ENCODE measurements around the gene CCDC102A.

Gene CCDC102A

DNA sequence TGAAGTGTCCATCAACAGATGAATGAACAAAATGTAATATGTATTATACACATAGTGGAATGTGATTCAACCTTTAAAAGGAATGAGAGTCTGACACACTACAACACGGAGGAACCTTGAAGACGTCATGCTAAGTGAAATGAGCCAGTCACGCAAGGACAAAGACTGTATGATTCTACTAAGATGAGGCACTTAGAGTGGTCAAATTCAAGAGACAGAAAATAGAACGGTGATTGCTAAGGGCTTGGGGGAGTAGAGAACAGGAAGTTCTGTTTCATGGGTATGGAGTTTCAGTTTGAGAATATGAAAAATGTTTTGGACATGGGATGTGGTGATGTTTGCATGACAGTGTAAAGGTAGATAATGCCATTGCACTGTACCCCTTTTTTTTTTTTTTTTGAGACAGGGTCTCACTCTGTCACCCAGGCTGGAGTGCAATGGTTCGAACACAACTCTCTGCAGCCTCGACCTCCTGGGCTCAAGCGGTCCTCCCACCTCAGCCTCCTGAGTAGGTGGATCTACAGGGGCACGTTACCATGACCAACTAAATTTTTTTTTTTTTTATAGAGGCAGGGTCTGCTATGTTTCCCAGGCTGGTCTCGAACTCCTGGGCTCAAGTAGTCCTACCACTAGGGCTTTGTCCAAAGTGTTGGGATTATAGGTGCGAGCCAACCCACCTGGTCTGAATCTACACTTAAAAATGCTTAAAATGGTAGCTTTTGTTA is 2.9 kb upstream of the CCDC102A start:
- in situ Hi-C loops (cut with HindIII; ENCODE audit: low sequenced_read_pairs): no loop called here

DNA sequence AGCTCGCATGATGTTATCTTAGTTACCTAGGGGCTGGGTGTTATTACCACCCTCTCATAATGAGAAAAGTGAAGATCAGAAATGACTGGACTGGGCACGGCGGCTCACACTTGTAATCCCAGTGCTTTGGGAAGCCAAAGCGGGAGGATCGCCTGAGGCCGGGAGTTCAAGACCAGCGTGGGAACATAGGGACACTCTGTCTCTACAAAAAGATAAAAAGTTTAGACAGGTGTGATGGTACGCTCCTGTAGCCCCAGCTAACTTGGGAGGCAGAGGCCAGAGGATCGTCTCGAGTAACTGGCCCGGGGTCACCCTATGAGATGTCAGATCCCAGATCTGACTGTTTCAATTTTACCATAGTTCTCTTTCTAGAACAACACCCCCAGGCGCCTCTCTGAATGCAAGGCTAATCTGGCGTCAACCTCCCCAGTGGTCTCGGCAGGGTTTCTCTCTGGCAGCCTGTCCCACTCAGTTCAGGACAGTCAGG is 1.9 kb upstream of the CCDC102A start:
- in situ Hi-C loops (cut with HindIII; ENCODE audit: low sequenced_read_pairs): no loop called here

DNA sequence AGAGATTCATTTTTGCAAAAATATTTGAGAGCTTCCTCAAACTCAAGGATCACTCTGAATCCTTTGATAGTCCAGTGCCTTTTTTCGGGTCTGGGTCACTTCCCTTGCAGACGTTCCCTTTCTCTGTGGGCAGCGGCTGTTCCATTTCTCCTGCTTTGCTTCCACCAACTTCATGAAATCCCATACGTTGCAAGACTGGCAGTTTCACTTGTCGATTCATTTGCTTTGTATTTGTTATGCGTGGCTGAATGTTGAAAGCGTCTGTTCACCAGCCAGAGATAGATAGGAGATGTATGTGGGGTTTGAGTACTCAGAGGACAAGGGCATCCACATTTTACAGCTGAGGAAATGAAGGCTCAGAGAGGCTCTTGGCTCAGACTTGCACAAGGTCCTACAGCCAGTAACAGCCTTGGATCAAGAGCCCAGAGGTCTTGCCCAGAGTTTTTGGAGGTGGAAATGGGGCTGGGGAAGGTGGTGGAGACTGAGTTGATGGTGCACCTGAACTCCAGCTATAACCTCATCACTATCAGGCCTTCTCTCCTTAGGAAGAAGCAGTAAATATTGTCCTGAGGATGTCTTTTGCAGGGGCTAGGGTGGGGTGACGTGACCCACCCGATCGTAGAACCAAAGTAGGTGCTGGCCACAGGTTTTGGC is 1.3 kb upstream of the CCDC102A start:
- in situ Hi-C loops (cut with HindIII; ENCODE audit: low sequenced_read_pairs): no loop called here

DNA sequence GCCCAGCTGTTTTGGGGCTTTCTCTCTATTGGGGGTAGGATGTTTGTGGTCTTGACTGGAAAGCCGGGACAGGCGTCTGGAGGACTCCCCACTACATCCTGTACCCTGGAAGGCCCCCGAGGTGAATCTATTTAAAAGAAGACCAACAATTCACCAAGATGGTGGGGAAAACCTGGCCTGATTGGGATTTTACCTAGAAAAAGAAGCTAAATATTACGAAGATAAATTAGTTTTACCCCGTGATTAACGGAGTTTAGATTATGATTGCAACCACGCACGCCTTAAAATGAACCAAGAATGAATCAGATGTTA is 779 bp upstream of the CCDC102A start:
- in situ Hi-C loops (cut with HindIII; ENCODE audit: low sequenced_read_pairs): no loop called here

DNA sequence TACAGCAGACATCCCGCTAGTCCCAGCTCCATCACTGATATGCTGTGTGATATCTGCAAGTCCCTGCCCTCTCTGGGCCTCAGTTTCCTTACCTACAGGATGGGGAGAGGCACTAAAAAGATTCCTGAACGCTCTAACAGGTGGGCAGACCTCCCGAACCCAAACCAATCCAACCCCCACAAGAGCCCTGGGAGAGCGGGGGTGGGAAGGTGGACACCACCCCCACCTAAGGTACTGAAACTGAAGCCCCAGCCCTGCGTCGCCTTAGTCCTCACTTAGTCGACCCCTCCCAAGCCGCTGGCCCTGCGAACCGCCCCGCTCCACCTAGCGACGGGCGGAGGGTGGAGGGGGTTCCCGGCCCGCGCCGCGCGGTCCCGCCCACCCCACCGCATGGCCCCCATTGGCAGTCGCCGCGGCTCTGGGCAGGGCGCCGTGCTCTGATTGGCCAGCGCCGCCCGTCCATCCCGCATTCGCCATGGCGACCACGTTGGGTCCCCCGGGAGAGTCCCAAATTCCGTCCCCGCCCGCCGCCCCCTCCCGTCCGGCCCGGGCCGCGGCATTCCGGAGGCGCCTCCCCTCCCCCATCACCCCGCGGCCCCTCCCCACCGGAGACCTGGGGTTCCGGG is 578 bp downstream of the CCDC102A start:
- in situ Hi-C loops (cut with HindIII; ENCODE audit: low sequenced_read_pairs): no loop called here

DNA sequence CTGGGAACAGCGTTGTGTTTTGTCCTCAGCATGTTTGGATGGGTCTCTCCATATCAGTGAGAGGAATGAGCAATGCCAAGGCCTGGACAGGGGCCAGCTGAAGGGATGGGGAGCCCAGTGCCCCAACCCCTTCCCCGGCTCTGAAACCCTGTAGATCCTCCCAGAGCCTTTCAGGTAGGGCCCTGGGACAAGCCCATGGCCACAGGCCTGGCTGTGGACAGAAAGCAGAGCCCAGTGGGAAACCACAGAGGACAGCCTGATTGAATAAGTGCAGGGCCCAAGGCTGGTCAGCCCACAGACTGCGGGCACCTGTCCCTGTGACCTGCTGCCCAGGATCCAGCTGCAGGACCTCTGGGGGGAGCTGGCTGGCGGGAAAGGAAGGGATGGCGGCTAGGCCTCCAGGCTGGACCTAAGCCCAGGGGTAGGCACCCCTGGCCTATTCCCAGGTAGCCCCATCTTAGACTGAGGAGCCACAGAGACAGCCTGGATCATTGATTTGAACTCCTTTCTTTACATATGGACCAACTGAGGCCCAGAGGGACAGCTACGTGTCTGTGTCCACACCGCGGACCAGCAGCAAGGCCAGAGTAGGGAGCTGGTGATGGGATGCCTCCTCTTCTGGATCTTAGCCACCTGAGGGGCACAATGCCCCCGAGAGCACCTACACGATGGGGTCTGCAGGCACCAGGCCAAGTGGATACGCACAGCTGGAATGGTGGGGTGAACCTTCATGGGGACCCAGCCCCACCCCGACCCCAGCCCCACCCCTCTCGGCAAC is 1.3 kb downstream of the CCDC102A start:
- in situ Hi-C loops (cut with HindIII; ENCODE audit: low sequenced_read_pairs): no loop called here

DNA sequence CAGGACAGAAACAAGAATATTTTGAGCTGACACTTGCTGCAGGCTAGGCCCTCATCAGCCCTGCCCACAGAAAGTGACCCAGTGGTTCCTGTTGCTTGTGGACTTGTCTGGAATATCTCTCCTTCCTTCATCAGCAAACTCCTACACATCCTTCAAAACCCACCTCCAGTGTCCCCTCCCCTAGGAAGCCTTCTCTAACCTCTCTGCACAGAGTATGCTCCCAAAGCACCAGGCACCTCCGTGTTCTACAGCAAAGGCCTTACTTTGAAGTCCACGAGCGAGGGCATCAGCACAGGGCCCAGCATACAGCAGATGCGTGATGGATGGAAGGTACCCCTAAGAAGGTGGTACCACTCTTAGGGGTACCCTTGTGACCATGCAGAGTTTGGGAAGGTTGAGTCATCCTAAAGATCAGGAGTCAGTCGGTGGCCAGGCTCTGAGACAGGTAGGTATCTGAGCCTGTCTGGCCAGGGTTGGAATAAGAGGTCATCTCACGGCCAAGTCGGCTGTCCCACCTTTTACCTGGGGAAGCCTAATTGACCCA is 2.0 kb downstream of the CCDC102A start:
- in situ Hi-C loops (cut with HindIII; ENCODE audit: low sequenced_read_pairs): no loop called here

DNA sequence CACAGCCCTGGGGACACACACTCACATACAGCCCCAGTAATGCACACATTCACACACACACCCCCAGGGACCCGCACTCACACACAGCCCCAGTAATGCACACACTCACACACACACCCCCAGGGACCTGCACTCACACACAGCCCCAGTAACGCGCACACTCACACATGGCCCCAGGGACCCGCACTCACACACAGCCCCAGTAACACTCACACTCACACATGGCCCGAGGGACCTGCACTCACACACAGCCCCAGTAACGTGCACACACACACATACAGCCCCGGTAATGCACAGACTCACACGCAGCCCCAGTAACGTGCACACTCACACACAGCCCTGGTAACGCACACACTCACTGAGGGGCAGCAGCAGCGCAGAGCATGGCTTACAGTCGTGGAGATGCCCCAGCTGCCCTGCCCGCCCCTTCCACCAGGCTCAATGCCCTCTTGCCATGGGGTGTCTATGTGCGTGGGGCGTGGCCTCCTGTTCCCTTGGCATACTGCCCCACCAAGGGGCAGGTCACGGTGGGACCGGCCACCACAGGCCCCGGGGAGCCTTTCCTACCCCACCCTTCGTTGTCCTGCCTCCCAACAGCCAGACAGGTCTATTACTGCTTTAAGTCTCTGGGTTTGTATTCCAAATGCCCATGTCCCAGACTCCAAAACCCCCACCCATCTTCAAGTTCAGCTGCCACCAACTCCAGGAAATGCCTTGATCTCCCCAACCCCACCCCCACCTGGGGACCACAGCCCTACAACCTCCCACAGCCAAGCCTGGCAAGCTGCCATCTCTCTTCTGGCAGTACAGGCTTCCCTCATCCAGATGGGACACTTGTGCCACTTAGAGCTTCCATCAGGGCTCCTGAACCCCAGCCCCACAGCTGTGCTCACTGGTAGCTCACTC is 2.7 kb downstream of the CCDC102A start:
- in situ Hi-C loops (cut with HindIII; ENCODE audit: low sequenced_read_pairs): no loop called here

DNA sequence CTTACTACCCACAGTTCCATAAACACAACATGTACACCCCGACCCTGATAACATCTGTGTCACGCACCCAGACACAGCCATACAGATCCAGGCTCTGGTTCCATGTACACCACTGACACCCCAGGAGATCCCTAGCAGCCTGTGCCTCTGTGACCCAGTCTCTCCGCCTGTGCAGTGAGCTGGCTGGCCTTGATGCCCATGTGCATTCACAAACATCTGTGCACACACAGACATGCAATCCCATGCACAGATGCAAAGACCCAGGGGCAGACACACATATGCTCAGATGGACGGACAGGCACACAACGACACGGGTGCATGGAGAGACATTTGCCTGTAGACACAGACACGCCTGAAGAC is 4.1 kb downstream of the CCDC102A start:
- in situ Hi-C loops (cut with HindIII; ENCODE audit: low sequenced_read_pairs): no loop called here

DNA sequence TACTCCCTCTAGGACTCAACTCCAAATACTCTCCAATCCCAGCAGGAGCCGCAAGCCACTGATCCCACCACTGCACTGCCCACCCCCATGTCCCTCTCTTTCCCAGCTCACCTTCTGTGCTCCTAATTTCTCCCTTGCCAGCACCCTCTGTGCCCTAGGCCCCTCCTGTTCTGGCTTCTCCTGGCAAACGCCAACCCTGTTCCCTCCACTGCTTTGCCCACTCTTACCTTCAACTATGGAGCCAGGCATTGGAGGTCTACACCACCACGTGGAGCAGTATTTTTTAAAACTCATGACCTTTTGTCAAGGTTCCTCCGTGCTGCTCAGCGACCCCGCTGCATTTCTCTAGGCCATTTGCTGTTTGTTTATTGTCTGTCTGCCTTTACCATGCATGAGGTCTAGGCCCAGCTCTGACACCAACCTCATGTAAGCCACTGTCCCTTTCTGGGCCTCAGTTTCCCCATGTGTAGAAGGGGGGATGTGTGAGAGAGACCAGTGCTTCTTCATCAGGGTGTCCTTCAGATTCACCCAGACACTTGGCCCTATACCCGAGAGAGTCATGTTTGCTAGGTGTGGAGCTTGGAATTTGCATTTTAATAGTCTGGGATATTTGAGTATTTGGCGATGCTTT is 4.6 kb downstream of the CCDC102A start:
- in situ Hi-C loops (cut with HindIII; ENCODE audit: low sequenced_read_pairs): no loop called here

DNA sequence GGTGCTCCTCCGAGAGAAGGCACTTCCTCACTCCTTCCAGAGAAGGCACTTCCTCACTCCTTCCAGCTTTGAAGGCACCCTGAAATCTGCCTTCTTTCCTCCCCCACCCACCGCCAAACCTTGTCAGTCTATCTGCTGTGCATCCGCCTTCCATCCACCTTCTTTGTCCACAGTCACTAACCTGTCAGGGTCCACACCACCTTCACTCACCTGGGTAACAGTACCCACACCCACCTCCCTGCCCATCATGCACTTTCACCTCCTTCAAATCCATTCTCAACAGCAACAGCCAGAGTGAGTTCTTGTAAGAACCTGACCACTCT is 5.2 kb downstream of the CCDC102A start:
- in situ Hi-C loops (cut with HindIII; ENCODE audit: low sequenced_read_pairs): no loop called here

DNA sequence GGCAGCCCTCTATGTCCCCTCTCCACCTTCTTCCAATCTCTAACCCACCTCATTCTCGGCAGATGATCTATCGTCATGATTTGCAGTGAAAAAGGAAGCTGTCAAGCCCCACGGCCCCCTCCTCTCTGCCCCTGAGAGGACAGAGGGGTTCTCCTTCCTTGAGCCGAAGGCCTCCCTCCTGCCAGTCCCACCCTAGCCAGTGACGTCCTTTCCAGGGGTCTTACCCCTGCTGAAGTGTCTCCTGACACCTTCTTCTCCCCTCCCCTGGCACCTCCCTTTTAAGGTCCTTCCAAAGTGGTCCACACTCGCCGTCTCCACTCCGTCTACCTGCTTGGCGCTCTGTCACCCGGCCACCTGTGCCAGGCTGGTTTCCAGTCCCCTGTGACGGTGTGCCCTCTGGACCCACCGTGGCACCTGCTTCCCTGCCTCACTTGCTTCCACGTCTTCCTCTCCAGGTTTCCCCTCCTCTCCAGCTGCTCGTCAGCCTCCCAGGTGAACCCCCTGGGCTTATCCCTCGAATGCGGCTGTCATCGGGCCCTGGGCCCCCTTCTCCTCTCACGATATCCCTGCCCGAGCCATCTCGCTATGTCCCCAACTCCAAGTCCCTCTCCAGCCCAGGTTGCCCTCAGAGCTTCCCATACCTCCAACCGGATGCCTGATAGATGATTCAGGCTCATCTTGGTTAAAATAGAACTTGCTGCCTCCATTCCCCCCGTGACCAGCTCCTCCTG is 5.7 kb downstream of the CCDC102A start:
- in situ Hi-C loops (cut with HindIII; ENCODE audit: low sequenced_read_pairs): no loop called here

DNA sequence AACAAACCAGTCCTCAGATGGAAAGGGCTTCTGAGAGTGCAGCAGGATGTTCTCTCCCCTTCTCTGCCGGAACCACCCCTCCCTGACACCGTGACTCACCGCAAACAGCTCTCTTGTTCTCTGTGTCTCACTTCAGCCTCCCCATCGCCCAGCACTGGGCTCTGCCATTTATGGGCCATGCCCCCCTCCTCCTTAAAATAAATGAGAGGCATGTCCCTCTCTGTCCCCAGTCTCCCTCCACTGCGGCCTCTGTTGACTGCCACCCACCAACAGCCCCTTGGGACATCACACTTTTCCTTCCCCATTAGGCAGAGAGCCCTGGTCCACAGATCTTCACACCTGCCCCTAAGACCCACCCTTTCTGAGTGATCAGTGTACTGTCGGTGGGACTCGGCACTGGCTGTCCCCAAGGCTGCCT is 6.3 kb downstream of the CCDC102A start:
- in situ Hi-C loops (cut with HindIII; ENCODE audit: low sequenced_read_pairs): no loop called here

DNA sequence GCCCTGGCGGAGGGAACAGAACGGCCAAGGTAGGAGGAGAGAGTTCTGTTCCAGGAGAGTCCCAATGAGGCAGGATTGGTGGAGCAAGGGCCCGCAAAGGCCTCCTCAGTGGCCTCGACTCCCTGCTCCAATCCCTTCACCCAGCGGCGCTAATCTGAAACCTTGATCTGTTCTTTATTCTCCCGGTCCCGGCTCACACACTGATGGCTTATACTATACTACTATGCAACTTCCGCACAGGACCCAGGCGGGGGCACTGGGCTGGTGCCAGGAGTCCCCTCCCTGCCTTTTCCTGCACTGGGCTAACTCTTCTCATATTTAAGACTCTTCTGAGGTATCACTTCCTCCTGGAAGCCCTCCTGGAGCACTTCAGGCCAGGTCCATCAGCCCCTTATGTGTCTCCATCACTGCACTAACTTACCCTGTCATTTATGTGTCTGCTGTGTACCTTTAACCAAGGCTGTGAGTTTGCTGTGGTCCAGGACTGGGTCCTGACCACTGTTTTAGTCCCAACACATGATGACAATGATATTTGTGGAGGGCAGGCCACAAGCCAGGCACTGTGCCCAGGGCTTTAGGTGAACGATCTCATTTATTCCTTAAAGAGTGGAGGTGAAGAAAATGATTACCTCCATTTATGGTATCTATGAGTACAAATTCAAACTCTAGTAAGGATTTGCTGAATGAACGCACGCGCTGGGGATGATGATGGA is 6.8 kb downstream of the CCDC102A start:
- in situ Hi-C loops (cut with HindIII; ENCODE audit: low sequenced_read_pairs): no loop called here

DNA sequence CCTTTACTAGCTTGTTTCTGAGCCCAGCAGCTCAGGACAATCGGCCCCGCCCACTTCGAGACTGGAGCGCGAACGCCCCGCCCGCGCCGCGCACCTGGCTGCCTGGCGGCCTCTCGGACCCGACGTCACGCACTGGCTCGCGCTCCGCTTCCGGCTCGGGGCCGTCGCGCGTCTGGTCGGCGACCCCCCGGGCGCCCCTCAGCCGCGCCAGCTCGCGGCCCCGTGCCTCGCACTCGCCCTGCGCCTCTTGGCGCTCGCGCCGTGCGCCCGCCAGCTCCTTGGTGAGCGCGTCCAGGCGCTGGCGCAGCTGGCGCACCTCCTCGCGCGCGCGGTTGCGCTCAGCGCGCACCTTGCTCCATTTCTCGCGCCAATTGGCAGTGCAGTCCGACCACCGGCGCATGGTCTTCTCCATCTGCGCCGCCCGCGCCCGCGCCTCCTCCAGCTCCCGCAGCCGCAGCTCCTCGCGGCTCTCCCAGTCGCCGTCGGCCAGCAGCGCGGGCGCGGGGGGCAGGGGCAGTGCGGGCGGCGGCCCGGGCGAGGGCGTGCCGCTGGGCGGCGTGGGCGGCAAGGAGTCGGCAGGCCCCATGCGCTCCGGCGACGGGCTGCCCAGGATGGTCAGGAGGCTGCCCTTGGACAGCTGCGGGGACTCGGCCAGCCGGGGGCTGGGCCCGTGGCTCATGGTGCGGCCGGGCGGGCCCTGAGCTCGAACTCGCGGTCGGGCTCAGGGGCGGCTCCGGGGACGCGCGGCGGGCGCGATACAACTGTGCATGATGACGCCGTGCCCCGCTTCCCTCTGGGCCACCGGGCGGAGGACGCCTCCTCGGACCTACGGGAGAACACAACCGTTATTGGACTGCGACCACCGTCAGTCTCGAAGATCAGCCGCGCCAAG is 7.6 kb downstream of the CCDC102A start:
- in situ Hi-C loops (cut with HindIII; ENCODE audit: low sequenced_read_pairs): no loop called here

DNA sequence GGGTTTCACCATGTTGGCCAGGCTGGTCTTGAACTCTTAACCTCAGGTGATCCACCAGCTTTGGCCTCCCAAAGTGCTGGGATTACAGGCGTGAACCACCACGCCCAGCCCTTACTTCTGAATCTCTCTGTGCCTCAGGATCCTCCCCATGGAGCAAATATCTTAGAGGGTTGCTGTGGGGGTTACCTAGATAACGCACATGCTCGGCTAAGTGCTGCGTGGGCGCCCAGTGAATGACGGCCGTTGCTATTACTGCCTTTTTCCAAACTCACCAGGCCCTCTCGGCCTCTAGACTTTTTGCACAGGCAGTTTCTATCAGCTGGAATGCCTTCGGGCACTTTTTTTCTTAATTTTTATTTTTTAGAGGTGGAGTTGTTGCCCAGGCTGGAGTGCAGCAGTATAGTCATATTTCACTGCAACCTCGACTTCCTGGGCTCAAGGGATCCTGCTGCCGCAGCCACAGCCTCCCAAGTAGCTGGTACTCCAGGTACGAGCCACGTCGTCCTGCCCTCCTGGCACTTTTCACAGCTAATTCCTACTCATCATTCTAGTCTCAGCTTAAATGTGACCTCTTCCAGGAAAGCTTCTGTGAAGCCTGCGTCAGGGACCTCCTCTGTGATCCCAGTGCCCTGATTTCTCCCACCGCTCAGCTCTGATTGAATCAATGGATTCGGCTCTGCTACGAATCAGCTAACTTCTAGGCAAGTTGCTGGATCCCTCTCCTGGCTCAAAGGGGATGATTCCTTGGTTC is 8.6 kb downstream of the CCDC102A start:
- in situ Hi-C loops (cut with HindIII; ENCODE audit: low sequenced_read_pairs): no loop called here

DNA sequence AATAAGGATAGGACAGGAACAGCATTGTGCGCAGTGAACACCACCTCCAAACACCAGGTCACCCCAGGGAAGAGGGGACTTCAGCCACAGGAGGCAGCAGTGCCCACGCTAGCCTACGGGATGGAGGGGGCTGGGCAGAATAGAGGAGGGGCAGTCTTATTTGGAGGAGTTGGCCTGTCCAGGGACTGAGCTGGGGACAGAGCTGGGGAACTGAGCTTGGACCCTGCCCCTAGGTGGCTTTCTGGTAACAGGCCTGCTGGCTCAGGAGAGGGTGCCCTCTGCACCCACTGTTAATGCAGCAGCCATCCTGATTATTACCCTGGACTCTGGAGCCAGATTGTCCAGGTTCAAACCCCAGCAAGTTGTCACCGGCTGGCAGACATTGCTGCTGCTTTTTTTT is 9.3 kb downstream of the CCDC102A start:
- in situ Hi-C loops (cut with HindIII; ENCODE audit: low sequenced_read_pairs): no loop called here
